Left kidney (tissue), 2 donors: ENCODE data around the gene DNAH14. TPM values are rescaled to one million over a fixed set of nuclear protein-coding genes. Genes with fewer than 3 reads are reported as not detected.
"Not testable (repeated sequence)": the region's sequence is repeated elsewhere in the genome, so short reads cannot be mapped to it uniquely, and the experiment has no call there.

Experiments
- DNase-seq: peaks from one replicate; pipeline ENCODE4 v3.0.0-alpha.2; 2013
- polyA plus RNA-seq: library from polyadenylated mRNA; unstranded; fragments of 120-200 nt; gene quantifications from one replicate; pipeline ENCODE4 v1.2.1, GENCODE V29; 2013; ENCODE audit not compliant: insufficient read length

The DNAH14 gene
- polyA plus RNA-seq, 1 donor = 22.4 TPM

- no peak for DNase-seq
These were observed 66.1 kb downstream of the DNAH14 start for GRCh38 chr1:224995602-224996001.

- DNase-seq = no peak
These were observed 66.8 kb downstream of the DNAH14 start for GRCh38 chr1:224996266-224996665.

GRCh38 chr1:224998185-224998584 lies 68.7 kb downstream of the DNAH14 start:
- DNase-seq = no peak

GRCh38 chr1:225004396-225004795 lies 74.9 kb downstream of the DNAH14 start:
- no peak for DNase-seq

- DNase-seq = not testable (repeated sequence)
These were observed 76.9 kb downstream of the DNAH14 start for GRCh38 chr1:225006352-225006751.

- not testable (repeated sequence) for DNase-seq
These were observed 78.6 kb downstream of the DNAH14 start for GRCh38 chr1:225008050-225008449.

GRCh38 chr1:225021037-225021436 lies 91.6 kb downstream of the DNAH14 start:
- DNase-seq = no peak

- no peak for DNase-seq
These were observed 97.2 kb downstream of the DNAH14 start for GRCh38 chr1:225026701-225027100.

GRCh38 chr1:225036441-225036840 lies 107.0 kb downstream of the DNAH14 start:
- DNase-seq = not testable (repeated sequence)

GRCh38 chr1:225042263-225042662 lies 112.8 kb downstream of the DNAH14 start:
- DNase-seq = no peak

GRCh38 chr1:225044258-225044657 lies 114.8 kb downstream of the DNAH14 start:
- no peak for DNase-seq

GRCh38 chr1:225049594-225049993 lies 120.1 kb downstream of the DNAH14 start:
- no peak for DNase-seq

GRCh38 chr1:225063722-225064121 lies 134.2 kb downstream of the DNAH14 start:
- no peak for DNase-seq

- no peak for DNase-seq
These were observed 141.5 kb downstream of the DNAH14 start for GRCh38 chr1:225070972-225071371.

GRCh38 chr1:225097175-225097574 lies 167.7 kb downstream of the DNAH14 start:
- no peak for DNase-seq

- no peak for DNase-seq
These were observed 181.5 kb downstream of the DNAH14 start for GRCh38 chr1:225111000-225111399.

- DNase-seq = no peak
These were observed 183.8 kb downstream of the DNAH14 start for GRCh38 chr1:225113265-225113664.

- no peak for DNase-seq
These were observed 185.0 kb downstream of the DNAH14 start for GRCh38 chr1:225114354-225114990.

GRCh38 chr1:225119307-225119706 lies 189.8 kb downstream of the DNAH14 start:
- no peak for DNase-seq

- DNase-seq = no peak
These were observed 191.6 kb downstream of the DNAH14 start for GRCh38 chr1:225121095-225121494.

GRCh38 chr1:225131869-225132268 lies 202.4 kb downstream of the DNAH14 start:
- DNase-seq = no peak

- no peak for DNase-seq
These were observed 208.5 kb downstream of the DNAH14 start for GRCh38 chr1:225137976-225138375.

GRCh38 chr1:225143001-225143400 lies 213.5 kb downstream of the DNAH14 start:
- no peak for DNase-seq

GRCh38 chr1:225146478-225146877 lies 217.0 kb downstream of the DNAH14 start:
- DNase-seq = no peak

- not testable (repeated sequence) for DNase-seq
These were observed 218.3 kb downstream of the DNAH14 start for GRCh38 chr1:225147791-225148190.
